HCT116 (cell line): ENCODE data around the gene DENND5A. TPM values are rescaled to one million over a fixed set of nuclear protein-coding genes. Genes with fewer than 3 reads are reported as not detected.

ENCODE experiments used
- ATAC-seq: fragments of 200-7000 bp; cut with Tn5 transposase; 2 replicates; pipeline ENCODE4 v1.9.1; 2020; ENCODE audit warnings: mild to moderate bottlenecking, moderate library complexity
- BruUV-seq: library from RNA; stranded (reverse); fragments of 400-500 nt; replicated peaks from 2 replicates; lab custom pipeline; 2021; lab: Mats Ljungman, UMichigan
- CTCF ChIA-PET: fragments of 300-600 bp; sonication (Branson Sonifier 250); formaldehyde crosslinking; loops from one replicate; lab custom pipeline; 2021; ENCODE audit warnings: antibody characterized with exemption; lab: Charles Lee
- POLR2A ChIA-PET: fragments of 300-600, 350-600 bp; sonication (Branson Sonifier 250); formaldehyde crosslinking; loops from one replicate; lab custom pipeline; 2021; ENCODE audit warnings: antibody characterized with exemption; lab: Charles Lee
- RAD21 ChIA-PET, 2 experiments: fragments of 300-600 bp; sonication (Branson Sonifier 250); formaldehyde crosslinking; loops; one replicate each; lab custom pipeline; 2023; ENCODE audit warnings: low total read pairs in 2 of 2; ENCODE audit not compliant: uncharacterized antibody in 2 of 2, unreplicated experiment in 2 of 2, low non-redundant PET in 1 of 2; lab: Charles Lee
- DNase-seq: peaks from one replicate; pipeline ENCODE4 v3.0.0-alpha.2; 2010; ENCODE audit warnings: low read depth, low spot score
- H2AFZ ChIP-seq: fragments of 200-600 bp; shearing (Covaris generic), sonication (generic); 2 replicates; pipeline ENCODE4 v1.6.1; 2017; ENCODE audit warnings: low read depth, mixed run types, mixed read lengths, antibody characterized with exemption, low read length; ENCODE audit not compliant: poor library complexity, severe bottlenecking
- H3K27ac ChIP-seq: 2 replicates; pipeline ENCODE4 v1.5.1; 2012; ENCODE audit warnings: low read depth, low read length
- H3K27me3 ChIP-seq: fragments of 200-600 bp; sonication (generic); 2 replicates; pipeline ENCODE4 v1.6.1; 2016; ENCODE audit warnings: mixed run types, low read length, mixed read lengths; ENCODE audit not compliant: insufficient read depth
- H3K36me3 ChIP-seq, 2 experiments: fragments of 200-500 bp in 1 of 2; fragments of 200-600 bp in 1 of 2; sonication (Bioruptor generic) in 1 of 2; sonication (generic) in 1 of 2; 2 replicates each; pipeline versions ENCODE4 v1.5.1 to v1.6.1; 2014 to 2016; ENCODE audit warnings: low read length in 2 of 2, inconsistent platforms in 1 of 2, mixed read lengths in 1 of 2, mixed run types in 1 of 2; ENCODE audit not compliant: insufficient read depth in 2 of 2, control insufficient read depth in 1 of 2
- H3K4me1 ChIP-seq, 2 experiments: fragments of 200-600 bp in 1 of 2; sonication (generic) in 1 of 2; 2 replicates each; pipeline versions ENCODE4 v1.5.1 to v1.6.1; 2012 to 2017; ENCODE audit warnings: low read length in 2 of 2, inconsistent platforms in 1 of 2, mild to moderate bottlenecking in 1 of 2, mixed read lengths in 1 of 2, mixed run types in 1 of 2, moderate library complexity in 1 of 2; ENCODE audit not compliant: insufficient read depth in 2 of 2, control insufficient read depth in 1 of 2
- H3K4me2 ChIP-seq: fragments of 200-600 bp; sonication (generic); 2 replicates; pipeline ENCODE4 v1.6.1; 2017; ENCODE audit warnings: mixed run types, low read length, mixed read lengths
- H3K4me3 ChIP-seq, 2 experiments: fragments of 200-600 bp in 1 of 2; sonication (generic) in 1 of 2; replicated peaks in 1 of 2; 2 replicates each; pipeline ENCODE4 v1.5.1; 2011 to 2016; ENCODE audit warnings: low read length in 2 of 2, control low read depth in 1 of 2, low read depth in 1 of 2, mild to moderate bottlenecking in 1 of 2, mixed read lengths in 1 of 2, mixed run types in 1 of 2
- H3K79me2 ChIP-seq: fragments of 200-600 bp; sonication (generic); 2 replicates; pipeline ENCODE4 v1.6.1; 2017; ENCODE audit warnings: mild to moderate bottlenecking, mixed run types, low read length, moderate library complexity, mixed read lengths; ENCODE audit not compliant: insufficient read depth
- H3K9ac ChIP-seq: fragments of 200-600 bp; sonication (generic); 2 replicates; pipeline ENCODE4 v1.6.1; 2016; ENCODE audit warnings: low read length, mixed read lengths
- H3K9me2 ChIP-seq: fragments of 200-600 bp; sonication (generic), shearing (Covaris generic); 2 replicates; pipeline ENCODE4 v1.6.1; 2017; ENCODE audit warnings: mixed run types, mild to moderate bottlenecking, moderate library complexity; ENCODE audit not compliant: insufficient read depth
- H3K9me3 ChIP-seq, 2 experiments: fragments of 200-500 bp in 1 of 2; fragments of 200-600 bp in 1 of 2; sonication (Bioruptor generic) in 1 of 2; sonication (generic) in 1 of 2; 2 replicates each; pipeline ENCODE4 v1.6.1; 2014 to 2017; ENCODE audit warnings: low read length in 2 of 2, mixed read lengths in 2 of 2, inconsistent platforms in 1 of 2, low read depth in 1 of 2, mild to moderate bottlenecking in 1 of 2, mixed run types in 1 of 2, moderate library complexity in 1 of 2; ENCODE audit not compliant: control insufficient read depth in 1 of 2, insufficient read depth in 1 of 2
- H4K20me1 ChIP-seq: fragments of 200-600 bp; sonication (generic), shearing (Covaris generic); 2 replicates; pipeline ENCODE4 v1.6.1; 2017; ENCODE audit warnings: mixed run types, mild to moderate bottlenecking, moderate library complexity; ENCODE audit not compliant: insufficient read depth
- ATF3 ChIP-seq: IDR thresholded peaks from 2 replicates; pipeline ENCODE4 v1.6.1; 2012
- CBX3 ChIP-seq: IDR thresholded peaks from 2 replicates; pipeline ENCODE4 v1.6.1; 2012; ENCODE audit warnings: low read depth
- CEBPB ChIP-seq: IDR thresholded peaks from 2 replicates; pipeline ENCODE4 v1.6.1; 2012; ENCODE audit warnings: low read depth
- EGR1 ChIP-seq: IDR thresholded peaks from 2 replicates; pipeline ENCODE4 v1.6.1; 2012; ENCODE audit warnings: low read depth
- ELF1 ChIP-seq: IDR thresholded peaks from 2 replicates; pipeline ENCODE4 v1.6.1; 2012; ENCODE audit warnings: low read depth, borderline replicate concordance
- EZH2 ChIP-seq: fragments of 200-600 bp; sonication (generic); IDR thresholded peaks from 2 replicates; pipeline ENCODE4 v1.6.1; 2017; ENCODE audit warnings: antibody characterized with exemption, mixed run types
- EZH2phosphoT487 ChIP-seq: fragments of 200-600 bp; IDR thresholded peaks from 2 replicates; pipeline ENCODE4 v1.6.1; 2018; ENCODE audit warnings: antibody characterized with exemption, borderline replicate concordance
- FOSL1 ChIP-seq: IDR thresholded peaks from 2 replicates; pipeline ENCODE4 v1.6.1; 2012; ENCODE audit warnings: low read depth
- POLR2A ChIP-seq: IDR thresholded peaks from 2 replicates; pipeline ENCODE4 v1.7.0; 2011; ENCODE audit warnings: borderline replicate concordance; ENCODE audit not compliant: insufficient read depth, insufficient read length; ENCODE audit errors: extremely low read depth
- POLR2AphosphoS5 ChIP-seq: IDR thresholded peaks from 2 replicates; pipeline ENCODE4 v1.6.1; 2011; ENCODE audit warnings: mild to moderate bottlenecking, low read depth, low read length, moderate library complexity
- RAD21 ChIP-seq: IDR thresholded peaks from 2 replicates; pipeline ENCODE4 v1.6.1; 2012; ENCODE audit warnings: low read depth, mild to moderate bottlenecking
- REST ChIP-seq: IDR thresholded peaks from 2 replicates; pipeline ENCODE4 v1.6.1; 2012; ENCODE audit warnings: low read depth
- SIN3A ChIP-seq: IDR thresholded peaks from 2 replicates; pipeline ENCODE4 v1.6.1; 2012; ENCODE audit warnings: low read depth
- SRF ChIP-seq: IDR thresholded peaks from 2 replicates; pipeline ENCODE4 v1.6.1; 2012; ENCODE audit warnings: low read depth
- YY1 ChIP-seq: IDR thresholded peaks from 2 replicates; pipeline ENCODE4 v1.6.1; 2011; ENCODE audit warnings: low read length, low read depth, moderate library complexity, mild to moderate bottlenecking; ENCODE audit not compliant: insufficient replicate concordance; ENCODE audit errors: extremely low read depth
- ZFX ChIP-seq: fragments of 450-650 bp; IDR thresholded peaks from 2 replicates; pipeline ENCODE4 v1.6.1; 2017
- ZNF274 ChIP-seq: fragments of 200-500 bp; sonication (Bioruptor generic); IDR thresholded peaks from 2 replicates; pipeline ENCODE4 v1.6.1; 2014; ENCODE audit warnings: mild to moderate bottlenecking, low read depth, low read length, inconsistent platforms
- intact Hi-C: fragments of 100-400 bp; cut with micrococcal nuclease; formaldehyde crosslinking; loops from 2 replicates; pipeline ENCODE4 v1.10.0; 2022
- total RNA-seq: library from RNA; stranded (reverse); gene quantifications from one replicate; pipeline ENCODE4 v1.2.1, GENCODE V29; 2021; ENCODE audit not compliant: unreplicated experiment
- TF ChIP-seq, protein P1 (sequence below), 3 experiments: fragments of 200-600 bp in 1 of 3; sonication (generic) in 1 of 3; IDR thresholded peaks in 2 of 3; conservative IDR thresholded peaks in 1 of 3; 2 replicates each; pipeline ENCODE4 v1.5.1; 2012 to 2017; ENCODE audit warnings: low read depth in 2 of 3, low read length in 2 of 3, antibody characterized with exemption in 1 of 3, borderline replicate concordance in 1 of 3, control low read depth in 1 of 3, mild to moderate bottlenecking in 1 of 3, mixed read lengths in 1 of 3, mixed run types in 1 of 3, moderate library complexity in 1 of 3; ENCODE audit not compliant: insufficient read depth in 1 of 3

Gene DENND5A
- total RNA-seq, 1 experiment from 2014 or later = 48.6 TPM

- no peaks in the 10 kb centered on the region for H4K20me1 ChIP-seq
- no peak for TF ChIP-seq EGR1
- TF ChIP-seq FOSL1 = no peak
- TF ChIP-seq SRF = no peak
- TF ChIP-seq ELF1 = no peak
- no peak for TF ChIP-seq SIN3A
- TF ChIP-seq RAD21 = no peak
- TF ChIP-seq ZNF274 = no peak
- TF ChIP-seq ZFX = no peak
- TF ChIP-seq CBX3 = no peak
- no peak for TF ChIP-seq POLR2AphosphoS5
- no peak for TF ChIP-seq EZH2phosphoT487
- TF ChIP-seq ATF3 = no peak
- no peak for TF ChIP-seq REST
- TF ChIP-seq, protein P1, sequence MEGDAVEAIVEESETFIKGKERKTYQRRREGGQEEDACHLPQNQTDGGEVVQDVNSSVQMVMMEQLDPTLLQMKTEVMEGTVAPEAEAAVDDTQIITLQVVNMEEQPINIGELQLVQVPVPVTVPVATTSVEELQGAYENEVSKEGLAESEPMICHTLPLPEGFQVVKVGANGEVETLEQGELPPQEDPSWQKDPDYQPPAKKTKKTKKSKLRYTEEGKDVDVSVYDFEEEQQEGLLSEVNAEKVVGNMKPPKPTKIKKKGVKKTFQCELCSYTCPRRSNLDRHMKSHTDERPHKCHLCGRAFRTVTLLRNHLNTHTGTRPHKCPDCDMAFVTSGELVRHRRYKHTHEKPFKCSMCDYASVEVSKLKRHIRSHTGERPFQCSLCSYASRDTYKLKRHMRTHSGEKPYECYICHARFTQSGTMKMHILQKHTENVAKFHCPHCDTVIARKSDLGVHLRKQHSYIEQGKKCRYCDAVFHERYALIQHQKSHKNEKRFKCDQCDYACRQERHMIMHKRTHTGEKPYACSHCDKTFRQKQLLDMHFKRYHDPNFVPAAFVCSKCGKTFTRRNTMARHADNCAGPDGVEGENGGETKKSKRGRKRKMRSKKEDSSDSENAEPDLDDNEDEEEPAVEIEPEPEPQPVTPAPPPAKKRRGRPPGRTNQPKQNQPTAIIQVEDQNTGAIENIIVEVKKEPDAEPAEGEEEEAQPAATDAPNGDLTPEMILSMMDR (IDR thresholded peaks at IDR 0.05 in 2 of 3, conservative IDR thresholded peaks at IDR 0.05 in 1 of 3; ENCODE audit: borderline replicate concordance in 1 of 3, insufficient read depth in 1 of 3, low read depth in 2 of 3, low read length in 2 of 3) = no peak
- no peak for TF ChIP-seq POLR2A
- TF ChIP-seq YY1 = no peak
- no peak for TF ChIP-seq CEBPB
- TF ChIP-seq EZH2 = no peak
- TF ChIP-seq, all 23 proteins: peak for 0
- ATAC-seq (no peak), DNase-seq (no peak)
- ChIA-PET RAD21 (no interaction called here), CTCF (no interaction called here), POLR2A (no interaction called here)
- H3K9ac ChIP-seq = no peak overlapping the region
- intact Hi-C loops = loop anchor here (5.0 kb wide), 1 partner anchor 92 kb away; no protein-coding TSS in a partner anchor
- no peaks in the 10 kb centered on the region for H3K9me3 ChIP-seq
- H3K36me3 ChIP-seq = peaks cover 8 to 22% of the 10 kb centered on the region in 2 experiments; a peak in 3 of 4 replicates
- H3K79me2 ChIP-seq = 0 out of 2 replicates have a peak, but pooled peaks cover 3% of the 10 kb centered on the region
- no peak overlapping the region for H2AFZ ChIP-seq
- H3K4me3 ChIP-seq = no peak overlapping the region
- H3K27me3 ChIP-seq = no peaks in the 10 kb centered on the region
- no peaks in the 10 kb centered on the region for H3K9me2 ChIP-seq
- H3K27ac ChIP-seq = no peak overlapping the region
- BruUV-seq = no TSS peak
- H3K4me2 ChIP-seq = peak overlapping the region; percentile 41; the same call in 1 of the 2 replicates
- H3K4me1 ChIP-seq = peaks cover 0 to 17% of the 10 kb centered on the region in 2 experiments; a peak in 2 of 4 replicates
Observed at GRCh38 chr11:9170450-9170849, 94.7 kb downstream of the DENND5A start.
